M059J (cell line): Measurements from ENCODE around the gene KIF1A. TPM values are rescaled to one million over a fixed set of nuclear protein-coding genes. Genes with fewer than 3 reads are reported as not detected.

ENCODE experiments used
- DNase-seq: peaks from one replicate; pipeline ENCODE4 v3.0.0-alpha.2; 2012; ENCODE audit warnings: low read depth
- total RNA-seq: library from RNA; depleted of rRNA; stranded (reverse); fragments of >200 nt; shearing (Covaris generic); gene quantifications from 2 replicates; pipeline ENCODE4 v1.2.3, GENCODE V29; 2014

Gene KIF1A
- total RNA-seq, 1 experiment from 2014 or later: not detected

DNA sequence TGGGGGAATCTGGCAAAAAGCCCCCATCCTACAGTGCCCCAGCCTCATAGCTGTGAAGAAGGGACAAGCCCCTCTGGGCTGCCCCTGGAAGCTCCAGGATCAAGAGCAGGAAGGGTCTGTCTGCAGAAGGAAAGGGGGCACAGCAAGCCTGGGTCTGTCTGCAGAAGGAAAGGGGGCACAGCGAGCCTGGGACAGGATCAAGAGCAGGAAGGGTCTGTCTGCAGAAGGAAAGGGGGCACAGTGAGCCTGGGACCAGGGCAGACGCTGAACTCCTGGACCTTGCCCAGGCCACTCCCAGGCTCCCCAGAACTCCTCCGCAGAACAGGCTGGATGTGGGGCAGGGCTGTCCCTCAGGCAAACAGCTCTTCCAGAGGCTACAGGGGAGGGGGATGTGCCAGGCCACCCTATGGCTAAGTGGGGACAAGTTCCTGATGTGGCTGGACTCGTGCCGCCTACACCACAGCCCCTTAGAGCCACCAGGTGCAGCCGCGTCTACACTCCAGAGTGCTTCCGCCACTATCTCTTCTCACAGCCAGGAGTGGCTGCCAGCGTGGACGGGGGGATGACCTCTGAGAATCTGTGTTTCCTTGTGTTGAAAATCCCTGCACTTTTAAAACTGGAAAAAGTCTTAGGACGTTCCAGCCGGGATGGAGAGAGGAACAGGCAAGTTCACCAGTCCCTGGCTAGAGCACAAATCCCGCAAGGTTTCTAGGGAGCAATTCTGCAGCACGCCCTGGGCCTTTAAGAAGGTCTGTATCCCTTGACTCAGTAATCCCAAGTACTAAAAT, 20.8 kb downstream of the KIF1A start:
- DNase-seq: no peak

DNA sequence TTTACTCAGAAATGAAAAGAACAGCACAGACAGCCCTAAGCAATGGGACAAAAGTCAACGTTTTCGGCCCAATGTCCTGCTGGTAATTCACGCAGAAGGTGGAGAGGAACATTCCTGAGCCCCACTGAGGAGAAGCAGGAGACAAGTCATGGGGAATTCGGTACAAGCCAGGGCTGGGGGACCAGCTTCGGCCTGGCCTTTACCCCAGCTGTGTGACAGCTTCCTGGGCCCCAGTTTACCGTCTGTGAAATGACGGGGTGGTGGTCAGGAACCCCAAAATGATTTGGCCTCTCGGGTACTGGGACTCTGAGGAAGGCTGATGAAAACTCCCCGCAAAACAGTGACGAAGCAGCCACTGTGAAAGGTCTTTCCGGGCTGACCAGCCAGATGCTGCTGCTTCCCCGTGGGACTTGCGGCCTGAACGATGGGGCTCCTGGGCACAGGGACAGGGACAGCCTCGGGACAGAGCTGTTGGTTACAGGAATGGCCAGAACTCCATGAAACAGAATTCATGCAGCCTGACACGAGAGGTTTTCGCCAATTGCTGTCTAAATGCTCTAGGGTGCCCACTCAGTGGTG, 21.6 kb downstream of the KIF1A start:
- no peak for DNase-seq

DNA sequence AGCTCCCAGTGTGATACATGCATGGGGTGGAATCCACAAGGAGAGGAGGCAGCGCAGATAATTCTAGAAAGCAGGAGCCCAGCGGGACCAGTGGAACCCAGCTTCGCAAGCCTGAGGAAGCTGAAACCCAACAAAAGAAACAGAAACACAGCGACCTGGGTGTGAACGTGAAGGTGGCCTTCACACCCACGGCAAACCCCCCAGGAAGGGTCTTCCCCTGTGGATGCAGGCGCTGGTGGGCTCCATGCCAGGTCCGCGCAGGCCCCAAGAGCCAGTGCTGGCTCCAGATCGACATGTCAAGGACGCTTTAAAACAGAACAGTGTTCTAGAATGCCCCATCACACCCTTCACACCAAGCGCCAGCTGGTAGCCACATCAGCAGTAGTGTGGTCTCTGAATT, 22.1 kb downstream of the KIF1A start:
- no peak for DNase-seq

DNA sequence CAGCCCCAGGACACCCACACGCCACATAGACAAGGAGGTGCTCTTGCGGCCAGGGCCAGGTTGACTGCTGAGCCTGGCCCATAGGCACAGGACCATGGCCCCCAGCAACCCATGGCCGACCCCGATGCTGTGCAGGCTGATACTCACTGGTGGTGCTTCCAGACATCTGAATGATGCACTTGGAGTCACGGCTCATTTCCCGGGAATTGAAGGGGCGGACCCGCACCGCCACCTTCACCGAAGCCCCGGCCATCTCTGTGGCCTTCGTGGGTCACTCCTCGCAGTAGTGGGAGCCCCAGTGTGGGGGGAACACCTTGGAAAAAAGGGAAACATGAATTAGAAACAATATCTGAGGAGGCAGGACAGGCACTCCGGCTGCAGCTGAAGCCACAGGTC, 22.5 kb downstream of the KIF1A start:
- no peak for DNase-seq

DNA sequence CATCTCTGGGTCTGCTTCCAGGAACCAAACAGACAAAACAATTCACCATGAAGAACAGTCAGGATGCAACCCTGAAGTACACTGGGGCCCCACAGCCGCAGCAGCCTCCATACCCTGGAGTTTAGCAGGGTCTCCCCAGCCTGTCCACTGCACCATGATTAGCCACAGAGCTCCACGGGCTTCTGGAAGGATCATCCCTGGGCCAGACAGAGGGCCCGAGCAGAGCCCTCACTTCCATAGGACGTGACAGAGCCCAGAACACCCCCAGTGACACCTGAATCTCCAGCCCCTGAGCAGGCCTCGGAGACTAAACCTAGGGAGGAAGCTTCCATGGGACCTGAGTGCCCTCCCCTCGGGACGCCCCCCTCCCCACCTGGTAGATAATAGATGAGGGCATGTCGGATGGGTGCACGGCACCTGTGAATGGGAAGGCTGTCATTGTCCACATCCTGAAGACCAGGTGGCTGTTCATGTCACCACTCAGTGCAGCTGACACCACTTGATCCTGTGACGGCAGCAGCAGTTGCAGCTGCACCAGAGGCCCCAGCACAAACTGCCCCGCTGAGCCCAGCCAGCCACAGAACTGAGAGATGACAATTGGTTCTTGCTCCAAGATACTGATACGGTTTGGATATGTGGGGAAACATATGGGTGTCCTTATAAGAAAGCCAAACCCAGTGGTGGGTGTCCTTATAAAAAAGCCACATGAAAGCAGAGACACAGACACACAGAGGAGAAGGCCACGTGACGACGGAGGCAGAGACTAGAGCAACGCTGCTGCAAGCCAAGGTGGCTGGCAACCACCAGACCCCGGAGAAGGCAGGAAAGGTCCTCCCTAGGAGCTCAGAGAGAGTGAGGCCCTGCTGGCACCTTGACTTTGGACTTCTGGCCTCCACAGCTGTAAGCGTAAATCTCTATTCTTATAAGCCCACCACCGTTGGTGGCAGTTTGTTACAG, 23.2 kb downstream of the KIF1A start:
- no peak for DNase-seq

DNA sequence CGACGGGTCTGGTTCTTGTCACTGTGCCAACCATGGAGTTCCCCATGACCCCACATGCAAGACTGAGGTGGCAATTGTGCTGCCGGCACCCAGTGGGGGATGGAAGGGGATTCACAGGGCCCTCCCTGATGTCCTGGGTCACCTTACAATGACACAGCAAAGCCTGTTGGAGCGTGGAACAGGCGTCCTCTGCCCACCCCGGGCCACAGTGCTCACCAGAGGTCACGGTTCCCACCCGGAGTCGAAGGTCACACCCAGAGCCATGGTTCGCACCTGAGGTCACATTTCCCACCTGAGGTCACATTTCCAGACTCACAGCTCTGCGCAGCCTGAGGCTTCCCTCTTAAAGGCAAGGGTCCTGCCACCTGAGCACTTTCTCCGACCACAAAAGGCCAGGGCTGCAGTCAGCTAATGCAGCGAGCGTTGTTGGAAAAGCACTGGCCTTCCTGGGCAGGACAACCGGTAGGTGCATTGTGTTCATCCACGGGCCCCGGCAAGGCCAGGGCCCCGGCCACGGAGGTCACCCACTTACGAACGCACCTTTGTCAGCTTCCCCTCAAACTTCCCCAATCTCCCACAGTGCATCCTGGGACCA, 24.0 kb downstream of the KIF1A start:
- no peak for DNase-seq

DNA sequence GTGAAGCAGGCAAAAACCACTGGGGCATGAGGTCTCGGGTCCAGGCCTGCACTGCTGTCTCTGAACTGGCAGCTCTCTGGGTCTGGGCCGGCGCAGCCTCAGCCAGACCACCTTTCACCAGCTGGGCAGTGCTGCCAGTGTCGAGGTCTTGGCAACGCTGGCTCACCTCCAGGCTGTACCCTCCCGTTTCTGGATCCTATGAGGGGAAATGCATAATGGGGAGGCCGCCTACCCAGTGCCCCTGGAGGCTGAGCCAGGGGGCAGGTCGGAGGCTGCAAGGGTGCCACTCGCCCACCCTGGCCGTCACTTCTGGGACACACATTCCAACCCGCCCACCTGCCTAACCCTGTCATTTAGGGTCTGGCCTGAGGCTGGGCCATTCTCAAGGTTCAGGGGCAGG, 24.6 kb downstream of the KIF1A start:
- DNase-seq: no peak

DNA sequence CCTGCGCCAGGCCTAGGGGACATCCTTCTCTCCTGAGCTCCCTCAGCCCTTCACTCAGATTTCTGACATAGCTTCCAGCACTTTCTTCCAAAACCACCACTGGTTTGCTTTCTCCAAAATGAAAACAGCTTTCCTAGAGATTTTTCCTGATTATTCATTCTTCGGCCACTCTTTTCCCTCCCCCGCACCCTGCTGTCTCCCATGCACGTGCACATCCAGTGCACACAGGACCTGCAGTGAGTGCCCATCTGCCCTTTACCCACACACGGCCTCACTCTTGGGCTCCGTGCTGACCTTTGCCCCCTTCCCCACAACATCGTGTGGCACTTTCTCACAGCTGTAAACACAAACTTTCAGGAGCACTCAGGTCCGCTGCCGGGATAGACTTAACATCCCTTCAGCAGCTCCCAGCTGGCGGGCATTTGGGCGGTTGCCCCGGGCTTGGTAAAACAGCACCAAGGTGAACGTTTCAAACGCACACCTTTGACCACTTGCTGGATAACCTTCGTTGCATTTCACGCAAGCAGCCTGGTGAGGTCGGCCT, 25.8 kb downstream of the KIF1A start:
- no peak for DNase-seq

DNA sequence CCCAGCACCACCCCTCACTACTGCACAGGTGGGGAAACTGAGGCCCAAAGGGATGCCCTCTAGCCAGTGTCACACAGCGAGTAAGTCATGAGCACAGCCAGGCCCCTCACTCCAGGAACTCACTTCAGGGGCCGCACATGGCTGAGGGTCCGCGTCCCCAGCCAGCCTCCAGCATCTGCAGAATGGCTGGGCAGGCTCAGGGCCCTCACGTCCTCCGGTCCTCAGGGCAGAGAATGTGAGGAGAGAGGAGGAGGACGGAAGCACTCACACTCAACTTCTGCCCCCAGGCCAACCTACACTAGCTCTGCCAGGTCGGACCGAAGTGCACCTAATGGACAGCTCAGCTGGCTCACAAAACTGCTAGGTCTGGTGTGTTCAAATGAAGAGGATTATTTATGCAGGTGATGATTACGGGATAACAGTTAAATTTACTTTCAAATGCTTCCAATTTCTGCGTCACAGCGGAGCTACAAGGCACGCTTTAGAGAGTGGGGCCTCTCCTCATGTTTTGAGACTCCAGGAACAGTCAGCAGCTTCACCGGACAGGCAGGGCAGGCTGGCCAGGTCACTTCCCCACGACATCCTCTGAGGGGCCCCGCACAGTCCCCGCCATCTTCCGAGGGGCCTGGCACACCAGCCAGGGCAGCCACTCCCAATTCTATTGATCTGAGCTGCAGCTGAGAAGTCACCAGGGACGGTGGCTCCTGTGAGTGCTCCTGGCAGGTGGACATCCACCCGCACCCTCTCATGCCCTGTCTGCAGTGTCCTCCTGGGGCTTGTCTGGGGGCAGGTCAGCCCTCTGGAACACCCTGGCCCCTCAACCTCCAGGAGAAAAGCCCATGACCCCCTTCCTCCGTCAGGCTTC, 26.5 kb downstream of the KIF1A start:
- no peak for DNase-seq

DNA sequence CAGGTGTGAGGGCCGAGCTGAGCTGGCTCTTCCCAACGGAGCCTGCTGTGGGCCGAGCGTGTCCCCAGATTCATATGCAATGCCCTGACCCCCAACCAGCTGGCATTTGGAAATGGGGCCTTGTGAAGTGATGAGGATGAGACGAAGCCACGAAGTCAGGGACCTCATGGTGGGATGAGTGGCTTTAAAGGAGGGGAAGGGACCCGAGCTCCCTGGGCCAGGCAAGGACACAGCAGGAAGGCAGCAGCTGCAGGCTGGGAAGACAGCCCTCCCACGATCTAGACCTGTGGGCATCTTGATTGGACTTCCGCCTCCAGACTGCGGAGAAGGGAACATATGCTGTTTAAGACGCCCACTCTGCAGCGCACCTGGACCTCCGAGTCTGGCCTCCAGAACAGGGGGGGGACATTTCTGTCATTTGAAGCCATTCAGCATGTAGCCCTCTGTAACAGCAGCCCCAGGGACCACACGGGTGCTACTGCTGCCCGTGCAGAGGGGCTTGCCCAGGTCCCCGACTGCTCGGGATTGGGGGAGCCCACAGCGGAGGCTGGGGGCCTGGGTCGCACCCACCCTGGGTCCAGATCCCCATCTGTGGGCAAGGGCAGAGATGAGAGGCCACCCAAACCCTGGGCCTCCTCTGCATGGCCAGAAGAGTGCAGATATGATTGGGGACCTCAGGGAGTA, 27.2 kb downstream of the KIF1A start:
- no peak for DNase-seq

DNA sequence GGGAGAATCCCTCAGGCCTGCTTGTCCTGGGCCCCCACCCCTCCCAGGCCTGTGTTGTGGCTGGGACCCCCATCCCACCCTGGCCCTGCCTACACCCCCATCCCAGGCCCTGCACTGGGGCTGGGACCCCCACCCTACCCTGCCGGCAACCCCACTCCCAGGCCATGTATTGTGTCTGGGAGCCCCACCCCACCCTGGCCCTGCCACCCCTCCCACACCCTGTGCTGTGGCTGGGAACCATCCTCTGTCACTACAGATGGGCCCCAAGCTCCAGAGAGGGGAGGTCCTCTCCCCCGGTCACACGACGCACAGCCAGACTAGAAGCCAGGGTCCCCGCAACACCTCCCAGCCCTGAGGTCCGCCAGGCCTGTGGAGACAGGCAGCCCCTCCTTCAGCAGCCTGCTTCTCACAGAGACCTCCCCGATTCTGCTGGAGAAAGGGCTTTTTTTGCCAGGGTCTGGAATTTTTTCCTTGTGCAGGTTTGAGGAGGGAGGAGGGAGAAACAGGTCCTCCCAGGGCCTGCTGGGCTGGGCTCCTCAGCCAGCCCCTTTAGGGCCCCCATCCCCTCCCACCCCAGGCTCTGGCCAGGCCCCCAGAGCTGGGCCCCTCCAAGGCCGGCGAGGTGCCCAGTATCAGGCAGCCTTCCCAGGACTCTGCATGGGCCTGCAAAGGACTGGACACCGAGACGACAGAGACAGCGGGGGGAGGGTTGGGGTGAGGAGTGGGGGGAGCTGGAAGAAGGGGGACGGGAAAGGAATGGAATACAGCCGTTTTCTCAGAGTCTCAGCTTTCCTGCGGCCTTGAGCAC, 28.0 kb downstream of the KIF1A start:
- DNase-seq: no peak

DNA sequence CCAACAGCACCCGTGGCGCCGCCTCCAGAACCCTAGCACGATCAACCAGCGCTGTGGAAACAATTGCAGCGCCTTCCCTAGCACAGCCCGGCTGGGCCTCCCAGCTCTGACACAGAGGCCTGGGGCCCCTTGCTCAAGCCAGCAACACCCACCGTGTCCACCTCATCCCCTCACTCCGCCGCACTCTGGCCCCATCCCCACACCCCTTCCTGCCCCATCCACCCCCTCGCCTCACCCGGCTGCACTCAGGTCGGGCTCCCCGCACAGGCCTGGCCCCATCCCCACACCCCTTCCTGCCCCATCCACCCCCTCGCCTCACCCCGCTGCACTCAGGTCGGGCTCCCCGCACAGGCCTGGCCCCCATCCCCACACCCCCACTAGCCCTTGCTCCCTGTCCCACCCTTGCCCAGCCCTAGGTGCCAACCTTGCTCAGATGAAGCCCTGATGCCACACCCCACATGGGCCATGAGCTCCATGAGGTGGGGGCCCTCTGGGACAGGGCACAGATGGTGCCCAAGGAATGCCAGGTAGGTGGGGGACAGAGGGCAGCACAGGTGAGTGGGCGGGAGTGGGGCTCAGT, 28.7 kb downstream of the KIF1A start:
- no peak for DNase-seq

DNA sequence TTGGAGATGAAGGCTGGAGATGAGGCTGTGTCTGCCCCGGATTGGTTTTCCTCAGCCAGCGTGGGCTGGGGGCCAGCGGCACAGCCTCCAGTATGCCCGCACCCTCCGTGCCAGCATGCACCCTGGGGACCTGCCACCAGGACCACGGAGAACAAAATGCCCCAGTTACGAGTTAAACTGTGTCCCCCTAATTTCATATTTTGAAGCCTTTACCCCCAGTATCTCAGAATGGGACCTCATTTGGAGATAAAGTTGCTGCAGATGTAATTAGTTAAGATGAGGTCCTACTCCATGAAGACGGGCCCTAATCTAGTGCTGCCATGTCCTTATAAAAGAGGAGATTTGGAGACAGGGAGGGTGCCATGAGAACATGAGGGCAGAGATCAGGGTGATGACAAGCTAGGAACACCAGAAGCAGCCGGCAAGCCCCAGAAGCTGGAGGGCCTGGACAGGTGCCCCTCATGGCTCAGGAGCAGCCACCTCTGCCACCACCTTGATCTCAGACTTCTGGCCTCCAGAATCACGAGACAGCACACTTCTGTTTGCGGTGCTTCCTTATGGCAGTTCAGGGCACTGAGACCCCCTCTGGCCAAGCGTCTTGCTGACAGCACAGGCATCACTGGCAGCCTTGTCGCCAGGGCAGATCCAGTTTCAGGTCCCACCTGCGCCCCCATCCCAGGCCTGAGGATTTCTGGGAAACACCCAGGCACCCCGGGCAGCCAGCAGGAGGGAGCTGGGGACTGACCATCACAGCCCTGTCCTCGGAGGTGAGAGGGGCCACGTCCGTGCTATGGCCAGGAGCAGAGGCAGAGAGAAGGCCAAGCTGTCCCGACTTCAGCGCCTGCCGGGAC, 29.4 kb downstream of the KIF1A start:
- no peak for DNase-seq

DNA sequence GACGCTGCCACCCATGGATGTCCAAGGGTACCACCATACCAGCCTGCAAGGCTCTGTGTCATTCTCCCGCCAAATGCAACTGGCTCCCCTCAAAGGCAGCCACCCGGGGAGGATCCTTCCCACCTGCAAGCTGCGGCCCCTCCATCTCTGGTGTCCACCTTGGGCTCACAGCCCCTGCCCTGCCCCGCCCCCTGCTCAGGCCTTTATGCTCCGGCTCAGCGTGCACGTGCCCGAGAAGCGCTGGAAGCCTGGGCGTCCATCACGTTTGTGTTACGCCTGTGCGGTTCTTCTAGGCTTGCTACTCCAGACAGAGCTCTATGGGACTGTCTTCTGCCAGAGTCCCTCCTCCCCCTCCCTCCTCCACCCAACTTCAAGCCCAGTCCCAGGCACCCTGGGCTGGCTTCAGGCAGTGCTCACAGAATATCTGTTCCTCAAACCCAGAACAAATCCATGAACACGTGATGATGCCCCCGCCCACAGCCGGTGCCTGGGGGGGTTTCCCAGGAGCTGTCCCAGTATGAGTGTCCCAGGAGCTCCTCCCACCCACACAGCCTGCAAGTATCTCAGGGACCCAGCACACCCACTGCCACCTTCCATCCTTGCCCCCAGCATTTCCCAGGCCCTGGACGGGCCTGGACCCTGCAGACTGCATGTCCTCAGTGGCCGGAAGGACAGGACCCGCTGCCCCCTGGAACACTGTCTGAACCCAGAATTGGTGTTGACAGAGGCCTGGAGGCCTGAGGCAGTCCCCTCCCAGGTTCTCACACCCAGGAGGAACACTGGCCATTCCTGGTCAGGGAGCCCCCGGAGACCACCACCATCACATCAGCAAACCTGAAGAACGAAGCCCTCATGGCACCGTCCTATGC, 30.3 kb downstream of the KIF1A start:
- no peak for DNase-seq

DNA sequence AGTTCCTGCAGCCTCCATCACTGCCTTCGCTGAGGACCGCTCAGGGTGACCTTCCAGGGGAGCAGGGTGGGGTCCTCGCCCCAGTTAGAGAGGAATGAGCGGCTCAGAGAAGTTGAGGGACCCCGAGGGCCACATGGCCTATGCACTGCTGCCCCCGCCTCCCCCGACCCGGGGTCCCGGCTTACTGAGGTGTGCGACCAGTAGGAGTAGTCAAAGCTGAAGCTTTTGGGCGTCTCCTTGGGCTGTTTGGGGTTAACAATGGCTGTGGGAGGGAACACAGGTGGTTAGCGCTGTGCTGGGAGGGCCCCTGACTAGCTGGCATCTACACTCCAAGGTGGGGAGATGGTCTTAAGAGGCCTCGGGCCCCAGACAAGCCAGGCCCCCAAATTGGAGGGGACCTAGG, 31.0 kb downstream of the KIF1A start:
- DNase-seq: no peak

DNA sequence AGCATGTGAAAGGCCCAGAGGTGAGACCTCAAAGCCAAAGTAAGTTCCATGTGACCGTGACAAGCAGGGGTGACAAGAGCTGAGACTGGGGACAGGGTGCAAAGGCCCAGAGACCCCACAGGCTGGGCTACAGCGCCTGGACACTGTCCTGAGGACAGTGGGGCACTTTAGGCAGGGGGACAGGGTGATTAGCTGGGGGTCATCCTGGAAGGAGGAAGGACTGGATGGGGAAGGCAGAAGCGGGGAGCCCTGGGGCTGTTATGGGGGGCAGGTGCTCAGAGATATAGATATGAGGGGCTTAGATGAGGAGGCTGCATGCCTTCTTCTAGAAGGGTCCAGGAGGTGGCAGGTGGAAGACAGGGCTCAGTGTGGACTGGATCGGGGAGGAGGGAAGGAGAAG, 31.5 kb downstream of the KIF1A start:
- no peak for DNase-seq
